GM21786 (cell line): Measurements from ENCODE around the gene TMEM255B.

Source experiments
- ATAC-seq: cut with Tn5 transposase; IDR thresholded peaks from one replicate; pipeline ENCODE4 v1.9.1; 2021; ENCODE audit not compliant: unreplicated experiment

The TMEM255B gene

DNA sequence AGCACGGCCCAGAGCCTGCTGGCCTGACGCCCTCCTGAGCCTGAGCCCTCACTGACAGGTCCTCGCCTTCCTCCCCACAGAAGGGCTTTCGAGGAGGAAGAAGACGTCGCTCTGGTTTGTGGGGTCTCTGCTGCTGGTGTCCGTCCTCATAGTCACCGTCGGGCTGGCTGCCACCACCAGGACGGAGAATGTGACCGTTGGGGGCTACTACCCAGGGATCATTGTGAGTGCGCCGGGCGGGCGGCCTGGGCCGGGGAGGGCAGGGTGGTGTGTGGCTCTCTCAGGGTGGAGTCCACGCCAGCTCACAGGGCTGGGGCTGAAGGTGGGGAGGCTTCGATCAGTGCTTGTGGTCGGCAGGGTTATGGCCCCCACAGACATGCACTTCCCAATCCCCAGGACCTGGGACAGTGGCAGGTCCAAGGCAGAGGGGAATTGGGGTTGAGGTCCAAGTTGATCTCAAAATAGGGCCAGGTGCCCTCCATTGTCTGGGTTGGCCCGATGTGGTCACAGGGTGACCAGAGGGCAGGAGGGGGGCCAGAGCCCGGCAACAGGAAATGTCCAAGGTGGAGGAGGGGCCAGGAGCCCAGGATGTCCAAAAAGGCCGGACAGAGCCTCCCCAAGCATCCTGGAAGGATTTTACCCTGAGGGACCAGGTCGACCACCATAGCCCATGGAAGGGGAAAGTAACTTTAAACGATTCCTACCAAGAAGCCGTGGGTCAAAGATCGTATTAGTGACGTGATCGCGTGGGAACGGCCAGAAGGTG is 7.2 kb downstream of the TMEM255B start:
- no peak for ATAC-seq

DNA sequence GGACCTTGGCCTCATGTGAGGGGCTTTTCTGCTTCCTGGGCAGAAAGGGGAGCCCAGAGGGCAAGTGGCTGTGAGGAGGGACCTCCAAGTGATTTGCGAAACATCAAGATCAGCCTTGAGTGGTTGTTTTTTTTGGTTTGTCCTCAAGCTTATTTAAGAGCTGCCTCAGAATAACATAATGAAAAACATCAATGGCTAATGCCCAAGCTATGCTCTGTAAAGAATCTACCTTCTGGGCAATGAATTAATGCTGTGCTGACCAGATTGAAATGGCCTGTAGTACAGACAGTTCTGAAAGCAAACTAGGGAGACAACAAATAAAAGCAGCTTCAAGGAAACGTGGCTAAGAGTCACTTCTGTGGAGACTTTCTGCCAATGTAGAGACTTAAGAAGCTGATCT is 8.3 kb downstream of the TMEM255B start:
- no peak for ATAC-seq

DNA sequence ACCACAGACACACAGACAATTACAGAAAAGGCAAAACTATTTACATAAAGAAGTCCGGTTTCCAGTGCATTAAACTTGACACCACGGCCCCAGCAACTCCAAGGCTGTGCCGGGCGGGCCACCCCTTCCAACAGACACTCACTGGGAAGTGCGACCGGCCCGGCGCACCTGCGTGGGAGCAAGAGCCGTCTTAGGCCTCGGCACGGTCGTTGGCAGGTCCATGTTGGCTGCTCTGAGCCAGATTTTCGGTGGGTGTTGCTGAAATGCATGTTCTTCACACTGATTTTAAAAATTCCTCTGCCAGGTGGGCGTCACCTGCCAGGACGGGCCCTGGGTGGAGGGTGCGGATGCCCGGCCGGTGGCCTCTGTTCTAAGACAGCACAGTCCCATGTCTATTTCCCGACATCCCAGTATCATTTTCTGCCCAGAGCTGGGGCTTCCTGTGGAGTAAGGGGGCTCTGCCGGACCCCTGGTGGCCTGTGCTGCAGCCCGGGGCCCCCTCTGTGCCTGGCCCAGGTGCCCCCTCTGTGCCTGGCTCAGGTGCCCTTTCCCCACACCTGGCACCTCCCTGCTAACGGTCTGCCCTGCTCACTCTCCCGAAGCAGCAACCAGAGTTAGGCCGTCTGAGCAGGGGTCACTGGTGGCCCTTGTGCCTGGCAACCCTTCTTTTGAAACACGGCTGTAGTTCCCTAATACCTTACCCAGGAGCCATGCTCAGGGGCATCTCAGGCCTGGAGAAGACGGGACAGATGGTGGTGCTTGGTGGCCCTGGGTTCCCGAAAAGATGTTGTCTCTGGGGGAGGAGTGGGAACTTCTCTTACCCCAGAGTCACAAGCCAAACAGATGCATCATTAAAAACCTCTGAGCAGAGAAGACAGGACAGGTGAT is 9.2 kb downstream of the TMEM255B start:
- ATAC-seq: no peak

DNA sequence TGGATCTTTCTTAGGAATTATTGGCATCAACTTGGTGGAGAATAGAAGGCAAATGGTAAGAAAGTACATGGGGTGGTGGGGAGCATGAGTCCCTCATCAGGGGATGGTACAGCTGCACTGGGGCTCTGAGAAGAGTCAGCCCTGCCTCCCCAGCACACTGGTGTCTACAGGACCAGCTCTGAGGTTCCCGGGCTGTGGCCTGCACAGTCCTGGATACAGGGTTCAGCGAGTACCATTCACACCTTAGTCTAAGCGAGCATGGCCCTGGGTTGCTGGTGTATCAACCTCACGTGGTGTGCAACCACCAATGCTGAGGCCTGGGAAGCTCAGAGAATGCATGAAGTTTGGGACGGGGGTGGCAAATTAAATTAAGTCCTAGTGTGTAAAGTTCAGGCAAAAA is 10.1 kb downstream of the TMEM255B start:
- ATAC-seq: no peak

DNA sequence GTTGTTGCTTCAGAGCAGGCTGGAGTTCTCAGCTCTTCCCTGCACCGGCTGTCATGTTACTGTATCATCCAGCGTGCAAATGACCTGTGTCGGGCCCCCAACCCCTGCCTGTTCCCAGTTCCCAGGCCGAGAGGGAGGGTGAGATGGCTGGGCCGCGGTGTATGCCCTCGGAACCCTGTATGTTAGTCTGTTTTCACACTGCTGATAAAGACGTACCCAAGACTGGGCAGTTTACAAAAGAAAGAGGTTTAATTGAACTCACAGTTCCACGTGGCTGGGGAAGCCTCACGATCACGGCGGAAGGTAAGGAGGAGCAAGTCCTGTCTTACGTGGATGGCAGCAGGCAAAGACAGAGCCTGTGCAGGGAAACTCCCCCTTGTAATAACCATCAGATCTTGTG is 10.9 kb downstream of the TMEM255B start:
- ATAC-seq: no peak

DNA sequence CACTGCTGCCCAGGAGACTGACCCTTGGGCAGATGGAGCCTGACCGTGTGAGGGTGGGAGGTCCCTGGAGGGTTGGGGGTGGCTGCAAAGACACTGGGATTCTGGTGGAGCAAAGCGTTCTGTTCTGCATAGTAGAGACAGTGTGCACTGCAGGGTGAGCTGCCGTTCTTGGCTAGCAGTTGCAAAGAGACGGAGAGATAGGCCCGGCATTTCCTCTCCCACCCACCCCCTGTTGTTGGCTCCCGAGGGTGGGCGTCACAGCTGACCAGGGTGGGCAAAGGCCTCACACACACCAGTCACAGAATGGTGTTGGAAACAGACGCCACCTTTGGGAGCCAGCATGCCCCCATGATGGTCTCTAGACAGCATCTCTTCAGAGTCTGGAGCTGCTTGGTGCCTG is 11.4 kb downstream of the TMEM255B start:
- ATAC-seq: no peak

DNA sequence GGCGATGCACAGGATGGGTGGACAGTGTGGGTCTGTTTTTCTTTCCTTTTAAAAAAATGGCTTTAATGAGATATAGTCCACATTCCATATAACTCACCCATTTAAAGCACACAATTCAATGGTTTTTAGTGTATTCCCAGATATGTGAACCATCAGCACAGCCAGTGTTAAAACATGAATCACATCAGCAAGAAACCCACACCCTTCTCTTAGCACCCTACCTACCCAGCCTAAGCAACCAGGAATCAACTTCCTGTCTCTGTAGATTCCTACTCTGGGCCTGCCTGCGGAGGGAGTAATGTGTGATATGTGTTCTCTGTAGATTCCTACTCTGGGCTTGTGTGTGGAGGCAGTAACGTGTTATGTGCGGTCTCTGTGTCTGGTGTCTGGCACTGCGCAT is 11.9 kb downstream of the TMEM255B start:
- no peak for ATAC-seq

DNA sequence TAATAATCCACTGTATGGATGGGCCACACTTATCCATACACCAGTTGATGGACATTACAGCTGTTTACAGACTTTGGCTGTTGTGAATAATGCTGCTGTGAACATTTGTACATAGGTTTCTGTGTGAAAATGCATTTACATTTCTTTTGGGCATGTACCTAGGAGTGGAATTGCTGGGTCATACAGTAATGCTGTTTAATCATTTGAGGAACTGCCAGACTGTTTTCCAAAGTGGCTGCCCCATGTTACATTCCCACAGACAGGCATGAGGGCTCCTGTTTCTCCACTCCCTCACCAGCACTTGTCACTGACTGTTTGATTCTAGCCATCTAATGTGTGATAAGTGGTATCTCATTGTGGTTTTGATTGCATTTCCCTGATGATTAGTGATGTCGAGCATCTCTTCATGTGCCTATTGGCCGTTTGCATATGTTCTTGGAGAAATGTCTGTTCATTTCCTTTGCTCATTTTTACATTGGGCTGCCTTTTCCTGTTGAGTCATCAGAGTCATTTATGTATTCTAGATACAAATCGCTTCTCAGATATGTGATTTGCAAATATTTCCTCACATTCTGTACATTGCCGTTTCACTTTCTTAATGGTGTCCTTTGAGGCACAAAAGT is 12.8 kb downstream of the TMEM255B start:
- no peak for ATAC-seq

DNA sequence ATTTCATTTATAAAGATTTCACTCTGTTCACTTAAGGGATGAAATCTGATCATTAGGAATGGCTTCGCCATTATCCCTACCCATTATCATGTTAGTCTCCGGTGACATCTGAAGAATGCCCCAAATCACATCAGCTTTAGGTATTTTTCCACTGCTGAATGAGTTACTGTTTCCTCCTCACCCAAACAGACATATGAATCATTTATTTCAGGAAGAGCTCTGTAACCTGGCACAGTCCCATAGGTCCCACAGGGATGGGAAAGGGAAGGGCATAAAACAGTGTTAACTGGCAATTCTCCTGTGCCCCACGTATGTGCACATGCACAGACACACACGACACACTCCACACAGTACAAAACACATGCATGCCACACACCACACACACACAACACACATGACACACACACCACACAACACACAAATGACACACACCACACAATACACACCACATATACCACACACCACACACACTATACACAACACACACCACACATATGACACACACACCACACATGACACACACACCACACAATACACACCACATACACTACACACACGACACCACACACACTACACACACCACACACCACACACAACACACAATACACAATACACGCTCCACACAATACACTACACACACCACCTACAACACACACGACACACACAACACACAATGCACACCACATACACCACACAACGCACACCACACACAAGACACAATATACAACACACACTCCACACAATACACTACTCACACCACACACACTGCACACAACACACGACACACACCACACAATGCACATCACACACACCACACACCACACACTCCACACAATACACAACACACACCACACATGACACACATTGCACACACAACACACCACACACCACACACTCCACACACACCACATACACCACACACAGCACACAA is 15.4 kb downstream of the TMEM255B start:
- ATAC-seq: no peak

DNA sequence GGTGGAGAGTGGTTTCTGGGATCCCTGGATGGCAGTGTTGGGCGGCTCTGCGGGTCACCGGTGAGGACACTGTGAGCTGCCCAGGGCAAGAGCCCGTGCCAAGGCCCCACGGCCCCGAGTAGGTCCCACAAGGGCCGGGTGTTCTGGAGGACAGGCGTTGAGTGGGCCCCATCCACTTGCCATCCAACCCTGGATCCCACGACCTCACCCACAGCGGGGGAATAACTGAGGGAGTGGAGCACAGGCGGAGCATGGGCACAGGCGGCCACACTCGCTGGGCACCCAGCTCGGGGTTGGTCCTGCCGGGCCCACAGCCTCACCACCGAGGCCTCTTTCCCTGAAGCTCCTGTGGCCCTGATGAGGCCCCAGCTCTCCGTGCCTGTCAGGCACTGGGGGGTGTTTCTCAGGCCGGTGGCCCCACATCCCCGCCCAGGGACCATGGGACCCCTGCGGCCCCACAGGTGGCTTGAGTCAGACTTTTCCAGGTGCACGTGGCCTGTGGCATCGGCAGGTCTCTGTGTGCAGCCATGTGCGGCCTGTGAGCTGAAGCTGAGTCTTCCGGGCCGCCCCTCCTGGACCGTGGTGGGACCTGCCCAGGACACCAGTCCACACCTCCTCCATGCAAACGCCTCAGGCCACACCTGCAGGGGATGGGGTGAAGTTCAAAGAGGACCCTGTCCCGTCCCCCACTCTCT is 16.6 kb downstream of the TMEM255B start:
- ATAC-seq: no peak

DNA sequence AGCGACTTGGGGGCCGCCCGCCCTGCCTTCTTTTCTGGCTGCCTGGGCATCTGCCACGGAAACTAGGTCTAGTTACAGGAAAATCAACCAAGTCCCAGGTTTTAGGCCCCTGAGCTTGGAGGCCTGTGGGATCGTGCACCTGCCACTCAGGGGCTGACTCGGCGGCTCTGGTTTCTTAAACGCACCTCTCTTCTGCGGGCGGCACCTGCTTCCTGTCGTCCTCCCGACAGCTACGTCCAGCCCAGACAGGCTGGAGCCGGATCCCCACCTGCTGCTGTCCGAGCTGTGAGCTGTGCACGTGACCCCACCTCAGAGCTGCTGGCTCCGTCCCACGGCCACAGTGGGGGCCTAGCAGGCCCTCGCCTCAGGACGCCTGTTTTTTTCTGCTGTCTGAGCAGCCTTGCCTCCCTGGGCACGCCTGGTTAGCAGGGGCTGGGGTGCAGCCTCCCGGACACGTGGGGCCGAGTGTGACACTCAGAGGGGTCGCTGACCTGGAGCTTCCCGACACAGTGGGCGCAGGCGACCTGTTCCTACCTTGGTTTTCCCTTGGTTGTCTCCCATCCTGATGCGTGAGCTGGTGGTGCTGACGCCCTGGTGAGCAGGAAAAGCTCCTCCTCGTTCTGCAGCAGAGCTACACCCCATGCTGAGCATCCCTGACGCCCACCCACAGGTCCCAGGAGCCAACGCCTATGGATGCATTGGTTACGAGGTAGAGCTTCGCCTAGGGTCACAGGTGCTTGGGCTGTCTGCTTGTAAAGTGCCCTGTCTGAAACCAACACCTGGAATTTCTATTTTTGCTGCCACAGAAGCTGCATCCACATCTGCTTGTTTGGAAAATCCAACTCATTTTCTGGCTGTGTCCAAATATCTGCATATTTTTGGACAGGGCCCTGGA is 17.5 kb downstream of the TMEM255B start:
- no peak for ATAC-seq

DNA sequence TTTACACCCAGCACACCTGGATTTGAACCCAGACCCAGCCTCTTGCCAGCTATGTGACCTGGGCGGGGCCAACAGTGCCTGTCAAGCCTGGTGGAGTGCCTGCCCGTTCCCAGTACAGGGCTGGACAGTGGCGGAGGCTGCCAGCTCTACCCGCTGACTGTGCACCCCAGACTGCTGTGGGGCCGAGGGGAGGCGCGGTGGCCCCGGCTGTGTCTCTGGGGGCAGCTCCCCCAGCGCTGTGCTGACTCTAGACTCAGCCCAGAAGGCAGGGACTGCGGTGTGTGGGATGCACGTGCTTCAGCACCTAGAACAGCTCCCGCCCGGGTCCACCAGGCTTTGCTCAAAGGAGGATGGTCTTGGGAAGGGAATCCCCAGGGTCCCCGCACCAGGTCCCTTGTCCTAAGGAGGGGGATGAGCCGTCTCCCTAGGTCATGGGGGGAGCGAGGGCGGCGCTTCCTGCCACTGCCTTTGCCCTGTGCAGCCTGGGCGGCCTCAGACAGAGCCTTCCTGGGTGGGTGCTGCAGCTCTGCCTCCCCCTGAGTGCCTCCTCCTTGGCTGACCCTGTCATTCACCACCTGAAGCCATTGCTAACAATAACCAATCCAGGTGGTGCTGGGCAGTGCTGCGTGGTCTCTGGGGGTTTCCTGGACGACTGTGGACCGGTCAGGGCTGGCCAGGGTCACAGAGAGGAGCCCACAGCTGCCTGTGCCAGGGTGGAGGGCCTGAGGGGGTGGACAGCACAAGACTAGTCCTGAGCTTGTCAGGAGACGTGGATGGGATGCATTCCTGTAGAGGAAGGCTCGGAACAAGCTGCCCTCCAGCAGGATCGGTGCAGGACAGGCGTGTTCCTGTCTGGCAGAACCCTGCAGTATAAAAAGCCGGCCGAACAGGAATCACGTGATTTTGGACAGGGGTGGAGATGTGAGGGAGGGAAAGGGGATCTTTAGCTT is 18.6 kb downstream of the TMEM255B start:
- ATAC-seq: no peak

DNA sequence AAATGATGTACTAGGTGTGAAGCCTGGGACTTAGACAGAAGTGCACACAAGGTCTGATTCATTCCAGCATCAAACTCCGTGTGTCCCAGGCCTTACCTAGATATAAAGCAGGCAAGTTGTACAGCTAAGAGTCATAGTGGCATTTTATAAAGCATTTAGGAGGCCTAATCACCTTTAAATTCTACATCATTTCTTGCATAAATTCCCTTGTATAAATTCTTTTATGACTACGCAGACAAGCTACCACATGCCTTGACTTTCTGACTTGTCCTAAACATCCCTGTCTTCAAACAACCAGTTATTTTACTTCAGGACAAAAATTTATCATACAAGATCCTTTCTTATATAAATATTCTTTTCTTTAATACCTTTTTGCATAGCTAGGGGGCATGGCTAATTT is 22.5 kb downstream of the TMEM255B start:
- no peak for ATAC-seq

DNA sequence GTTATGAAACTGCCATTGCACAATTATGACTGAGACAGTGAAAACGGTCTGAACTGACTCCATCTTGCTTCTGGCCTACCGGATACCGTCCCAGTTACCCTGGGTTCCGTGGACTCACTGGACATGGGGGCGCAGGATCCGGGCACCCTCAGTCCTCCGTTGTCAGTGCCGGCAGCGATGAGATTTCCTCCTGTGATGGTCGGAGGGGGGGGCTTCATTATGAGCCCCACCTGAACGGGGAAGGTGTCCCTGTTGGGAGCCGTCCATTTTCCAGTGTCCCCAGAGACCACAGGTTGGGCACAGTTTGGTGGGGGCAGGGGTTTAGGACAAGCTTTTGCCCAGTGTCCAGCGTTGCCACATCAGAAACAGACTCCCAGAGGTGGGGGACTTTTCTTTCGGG is 23.4 kb downstream of the TMEM255B start:
- ATAC-seq: no peak

DNA sequence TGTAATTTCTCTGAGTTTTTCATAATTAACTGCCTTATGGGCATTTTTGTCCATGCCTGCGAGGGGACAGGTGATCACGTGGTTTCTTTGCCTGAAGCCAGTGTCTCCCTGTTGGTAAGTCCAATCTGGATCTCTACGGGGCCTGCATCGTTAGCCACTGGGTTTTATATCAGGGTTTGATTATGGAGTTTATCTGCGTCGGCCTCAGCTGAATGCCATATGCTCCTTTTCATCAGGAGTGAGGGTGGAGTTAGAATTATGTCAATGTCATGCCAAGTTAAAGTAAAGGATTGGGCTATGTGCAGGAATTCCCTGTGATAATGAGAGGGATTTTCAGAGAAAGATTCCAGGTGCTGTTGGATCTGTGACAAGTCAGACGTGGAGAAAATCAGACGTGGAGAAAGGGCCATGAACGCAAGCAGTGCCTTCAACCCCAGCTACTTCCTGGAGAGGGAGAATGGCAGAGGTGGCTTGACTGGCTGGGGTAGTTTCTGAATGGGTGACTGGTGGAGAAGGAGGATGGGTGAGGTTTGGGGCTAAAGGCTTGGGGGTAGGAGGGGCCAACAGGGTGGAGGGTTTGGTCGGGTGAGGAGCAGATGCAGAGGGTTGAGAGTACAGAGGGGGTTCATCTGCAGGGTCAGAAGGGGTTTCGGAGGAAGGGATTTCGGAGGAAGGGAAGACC is 24.3 kb downstream of the TMEM255B start:
- ATAC-seq: no peak

DNA sequence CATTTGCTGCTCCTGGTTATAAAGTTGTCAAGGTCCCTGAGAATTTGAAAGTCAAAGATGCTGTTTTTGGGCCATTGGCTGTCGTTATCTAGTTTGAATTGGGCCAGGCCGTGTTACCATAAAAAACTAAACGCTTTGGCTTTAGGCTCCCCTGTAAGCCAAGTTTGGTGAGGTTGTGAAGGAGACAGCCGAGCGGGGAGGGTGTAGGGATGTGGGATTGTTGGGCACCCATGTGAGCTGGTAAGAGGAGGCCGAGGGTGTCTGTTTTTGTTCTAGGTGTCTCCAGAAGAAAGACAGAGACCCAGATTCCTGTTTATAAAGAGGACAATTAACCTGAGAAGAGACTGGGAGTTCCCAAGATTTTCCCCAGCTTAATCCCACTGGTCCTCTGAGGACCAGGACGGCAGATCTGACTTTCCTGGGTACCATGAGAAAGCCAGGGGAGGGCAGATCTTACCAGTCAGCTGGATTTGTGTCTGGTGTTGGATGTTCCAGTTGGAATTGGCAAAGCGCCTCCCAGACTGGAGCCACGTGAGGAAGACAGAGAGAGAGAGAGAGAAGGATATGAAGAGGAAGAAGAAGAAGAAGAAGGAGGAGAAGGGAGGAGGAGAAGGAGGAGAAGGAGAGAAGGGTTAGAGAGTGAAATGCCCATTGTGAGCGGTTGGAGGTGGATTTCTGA is 25.1 kb downstream of the TMEM255B start:
- no peak for ATAC-seq

DNA sequence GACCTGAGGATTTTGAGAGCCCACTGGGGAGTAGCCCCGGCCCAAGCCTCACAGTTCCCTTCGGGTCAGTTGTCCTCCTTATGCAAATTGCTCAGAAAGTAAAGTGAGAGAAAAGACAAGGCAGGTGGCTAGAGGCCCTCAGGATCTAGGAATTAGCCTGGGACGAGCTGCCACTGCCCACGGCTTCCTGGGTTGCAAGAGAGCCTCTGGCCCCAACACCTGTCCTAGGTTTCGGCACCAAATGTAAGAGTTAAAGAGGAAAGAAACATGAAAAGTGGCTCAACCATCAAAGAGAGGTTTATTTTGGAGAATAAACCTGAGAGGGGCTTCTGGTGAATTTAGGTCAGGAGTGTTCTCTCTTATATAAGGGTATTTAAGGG is 25.6 kb downstream of the TMEM255B start:
- no peak for ATAC-seq
